HG02763 (cell line): ENCODE measurements around the gene SPATS2.
"Not testable (repeated sequence)": the region's sequence is repeated elsewhere in the genome, so short reads cannot be mapped to it uniquely, and the experiment has no call there.

Experiments used
- ATAC-seq: cut with Tn5 transposase; IDR thresholded peaks from one replicate; pipeline ENCODE4 v1.9.1; 2021; ENCODE audit warnings: mild to moderate bottlenecking, moderate library complexity; ENCODE audit not compliant: unreplicated experiment

Gene SPATS2

GRCh38 chr12:49507139-49507538 is 139.9 kb downstream of the SPATS2 start:
- ATAC-seq = no peak

GRCh38 chr12:49509681-49510080 is 142.4 kb downstream of the SPATS2 start:
- ATAC-seq = not testable (repeated sequence)

GRCh38 chr12:49511410-49511809 is 144.1 kb downstream of the SPATS2 start:
- ATAC-seq = no peak

GRCh38 chr12:49512546-49512945 is 145.3 kb downstream of the SPATS2 start:
- ATAC-seq = no peak

- no peak for ATAC-seq
These were observed 148.0 kb downstream of the SPATS2 start for GRCh38 chr12:49515266-49515665.

GRCh38 chr12:49518914-49519573 is 151.8 kb downstream of the SPATS2 start:
- no peak for ATAC-seq

- no peak for ATAC-seq
These were observed 152.3 kb downstream of the SPATS2 start for GRCh38 chr12:49519574-49519936.

- ATAC-seq = no peak
These were observed 154.1 kb downstream of the SPATS2 start for GRCh38 chr12:49521389-49521788.

- no peak for ATAC-seq
These were observed 157.5 kb downstream of the SPATS2 start for GRCh38 chr12:49524660-49525324.

- no peak for ATAC-seq
These were observed 158.7 kb downstream of the SPATS2 start for GRCh38 chr12:49525942-49526341.

GRCh38 chr12:49527361-49528130 is 160.3 kb downstream of the SPATS2 start:
- ATAC-seq = no peak

- no peak for ATAC-seq
These were observed 162.2 kb downstream of the SPATS2 start for GRCh38 chr12:49529414-49529813.

- ATAC-seq = no peak
These were observed 164.5 kb downstream of the SPATS2 start for GRCh38 chr12:49531745-49532144.

GRCh38 chr12:49533331-49533730 is 166.1 kb downstream of the SPATS2 start:
- no peak for ATAC-seq

GRCh38 chr12:49534122-49534521 is 166.9 kb downstream of the SPATS2 start:
- ATAC-seq = not testable (repeated sequence)

GRCh38 chr12:49534731-49535278 is 167.5 kb downstream of the SPATS2 start:
- no peak for ATAC-seq

GRCh38 chr12:49535921-49536525 is 168.8 kb downstream of the SPATS2 start:
- no peak for ATAC-seq

- no peak for ATAC-seq
These were observed 169.3 kb downstream of the SPATS2 start for GRCh38 chr12:49536526-49537071.

- ATAC-seq = no peak
These were observed 170.0 kb downstream of the SPATS2 start for GRCh38 chr12:49537231-49537751.

GRCh38 chr12:49537752-49538509 is 170.7 kb downstream of the SPATS2 start:
- ATAC-seq = no peak
